DMS153 (cell line): Measurements from ENCODE around the gene ZNF778.

Source experiments
- DNase-seq: peaks from one replicate; lab custom pipeline; 2025; lab: John Stamatoyannopoulos, UW

Gene ZNF778

GRCh38 chr16:89217388-89218191, at the start of gene ZNF778:
Gene ZNF778 (plus strand): TSS chr16:89217703. CDS start chr16:89221128, 3,425 bp downstream.
- DNase-seq: peak; percentile 57

GRCh38 chr16:89168381-89169189, 48.9 kb upstream of the ZNF778 start:
- DNase-seq: no peak

GRCh38 chr16:89169778-89170177, 47.7 kb upstream of the ZNF778 start:
- DNase-seq: no peak

GRCh38 chr16:89170346-89171215, 46.9 kb upstream of the ZNF778 start:
- peak; percentile 60 for DNase-seq

GRCh38 chr16:89171216-89172170, 46.0 kb upstream of the ZNF778 start, which contains the start of gene CDH15:
Gene CDH15 (plus strand): TSS chr16:89171748. CDS start chr16:89171832, 84 bp downstream.
- peak; percentile 94 for DNase-seq

- no peak for DNase-seq
These were observed 45.4 kb upstream of the ZNF778 start for GRCh38 chr16:89172171-89172527.

GRCh38 chr16:89172528-89173173, 44.9 kb upstream of the ZNF778 start:
- DNase-seq: no peak

- no peak for DNase-seq
These were observed 44.2 kb upstream of the ZNF778 start for GRCh38 chr16:89173174-89173921.

GRCh38 chr16:89174055-89174827, 43.3 kb upstream of the ZNF778 start:
- no peak for DNase-seq

GRCh38 chr16:89174877-89175276, 42.6 kb upstream of the ZNF778 start:
- no peak for DNase-seq

- DNase-seq: no peak
These were observed 42.0 kb upstream of the ZNF778 start for GRCh38 chr16:89175280-89176146.

- no peak for DNase-seq
These were observed 41.3 kb upstream of the ZNF778 start for GRCh38 chr16:89176147-89176690.

GRCh38 chr16:89176717-89177116, 40.8 kb upstream of the ZNF778 start:
- no peak for DNase-seq

- DNase-seq: no peak
These were observed 40.0 kb upstream of the ZNF778 start for GRCh38 chr16:89177501-89177900.

- DNase-seq: no peak
These were observed 38.9 kb upstream of the ZNF778 start for GRCh38 chr16:89178453-89179147.

- DNase-seq: no peak
These were observed 38.4 kb upstream of the ZNF778 start for GRCh38 chr16:89179148-89179484.

- no peak for DNase-seq
These were observed 37.7 kb upstream of the ZNF778 start for GRCh38 chr16:89179656-89180315.
